Panc1 (cell line): ENCODE measurements around the gene NOL9. TPM values are rescaled to one million over a fixed set of nuclear protein-coding genes. Genes with fewer than 3 reads are reported as not detected.

Source experiments
- ATAC-seq: fragments of 200-7000 bp; cut with Tn5 transposase; 2 replicates; pipeline ENCODE4 v1.9.1; 2020; ENCODE audit warnings: mild to moderate bottlenecking, moderate library complexity
- BruUV-seq: library from RNA; stranded (reverse); fragments of 400-500 nt; replicated peaks from 2 replicates; lab custom pipeline; 2021; lab: Mats Ljungman, UMichigan
- CTCF ChIA-PET: fragments of 300-600 bp; sonication (Branson Sonifier 250); formaldehyde crosslinking; loops from one replicate; lab custom pipeline; 2022; ENCODE audit warnings: antibody characterized with exemption; lab: Charles Lee
- POLR2A ChIA-PET: fragments of 300-600 bp; sonication (Branson Sonifier 250); formaldehyde crosslinking; loops from one replicate; lab custom pipeline; 2022; ENCODE audit warnings: antibody characterized with exemption; lab: Charles Lee
- DNase-seq: peaks from one replicate; pipeline ENCODE4 v3.0.0-alpha.2; 2010; ENCODE audit warnings: low read depth, low spot score
- H3K27ac ChIP-seq: 2 replicates; pipeline ENCODE4 v1.5.1; 2011; ENCODE audit warnings: mild to moderate bottlenecking, low read length, inconsistent platforms
- H3K27me3 ChIP-seq: fragments of 200-500 bp; sonication (Bioruptor generic); 2 replicates; pipeline ENCODE4 v1.6.0; 2014; ENCODE audit warnings: low read length, inconsistent platforms; ENCODE audit not compliant: control insufficient read depth, insufficient read depth
- H3K36me3 ChIP-seq: fragments of 200-500 bp; sonication (Bioruptor generic); 2 replicates; pipeline ENCODE4 v1.5.1; 2014; ENCODE audit warnings: inconsistent platforms, mild to moderate bottlenecking, low read length, moderate library complexity; ENCODE audit not compliant: control insufficient read depth, insufficient read depth
- H3K4me1 ChIP-seq: 2 replicates; pipeline ENCODE4 v1.5.1; 2011; ENCODE audit warnings: inconsistent platforms, mild to moderate bottlenecking, low read length, moderate library complexity; ENCODE audit not compliant: control insufficient read depth, insufficient read depth
- H3K4me3 ChIP-seq, 2 experiments: 2 replicates each; pipeline ENCODE4 v1.5.1; 2011 to 2012; ENCODE audit warnings: low read depth in 2 of 2, low read length in 2 of 2, mild to moderate bottlenecking in 2 of 2, inconsistent platforms in 1 of 2, moderate library complexity in 1 of 2
- H3K9me3 ChIP-seq: fragments of 200-500 bp; sonication (Bioruptor generic); 2 replicates; pipeline ENCODE4 v1.5.1; 2014; ENCODE audit warnings: low read depth, mild to moderate bottlenecking, inconsistent platforms, low read length, moderate library complexity; ENCODE audit not compliant: control insufficient read depth, insufficient read depth
- CTCF ChIP-seq: fragments of 450-650 bp; IDR thresholded peaks from 2 replicates; pipeline ENCODE4 v1.5.1; 2017; ENCODE audit warnings: mild to moderate bottlenecking
- SIN3A ChIP-seq: IDR thresholded peaks from 2 replicates; pipeline ENCODE4 v1.6.1; 2012; ENCODE audit warnings: low read depth, mild to moderate bottlenecking, low read length, moderate library complexity, borderline replicate concordance; ENCODE audit not compliant: insufficient read depth
- TCF7L2 ChIP-seq: IDR thresholded peaks from 2 replicates; pipeline ENCODE4 v1.6.1; 2011; ENCODE audit warnings: mild to moderate bottlenecking, low read depth, low read length, inconsistent platforms
- in situ Hi-C: cut with HindIII; loops from 2 replicates; pipeline ENCODE4 v1.10.0; 2016; ENCODE audit warnings: low sequenced_read_pairs, low pct_unique_long_range_greater_than_20kb
- intact Hi-C: fragments of 100-400 bp; cut with micrococcal nuclease; formaldehyde crosslinking; loops from one replicate; pipeline ENCODE4 v1.10.0; 2022; ENCODE audit not compliant: unreplicated experiment
- total RNA-seq: library from RNA; stranded (reverse); gene quantifications from one replicate; pipeline ENCODE4 v1.2.1, GENCODE V29; 2021; ENCODE audit not compliant: unreplicated experiment
- TF ChIP-seq, protein P1 (sequence below), 2 experiments: IDR thresholded peaks; 2 replicates each; pipeline ENCODE4 v1.6.1; 2011 to 2012; ENCODE audit warnings: low read depth in 2 of 2, control low read depth in 1 of 2, low read length in 1 of 2, mild to moderate bottlenecking in 1 of 2, moderate library complexity in 1 of 2; ENCODE audit not compliant: insufficient read depth in 1 of 2

NOL9 gene
- total RNA-seq, 1 experiment from 2014 or later: 46.4 TPM

GRCh38 chr1:6570987-6571386 lies 16.7 kb upstream of the NOL9 start:
- in situ Hi-C loops (no loop called here), intact Hi-C loops (no loop called here)
- Histone ChIP-seq H3K4me3 (no peak overlapping the region), H3K9me3 (0 out of 2 replicates have a peak, but pooled peaks cover 4% of the 10 kb centered on the region), H3K4me1 (no peaks in the 10 kb centered on the region), H3K27me3 (no peaks in the 10 kb centered on the region), H3K36me3 (no peaks in the 10 kb centered on the region), H3K27ac (no peak overlapping the region)
- TF ChIP-seq CTCF: no peak
- TF ChIP-seq SIN3A: no peak
- TF ChIP-seq, protein P1, sequence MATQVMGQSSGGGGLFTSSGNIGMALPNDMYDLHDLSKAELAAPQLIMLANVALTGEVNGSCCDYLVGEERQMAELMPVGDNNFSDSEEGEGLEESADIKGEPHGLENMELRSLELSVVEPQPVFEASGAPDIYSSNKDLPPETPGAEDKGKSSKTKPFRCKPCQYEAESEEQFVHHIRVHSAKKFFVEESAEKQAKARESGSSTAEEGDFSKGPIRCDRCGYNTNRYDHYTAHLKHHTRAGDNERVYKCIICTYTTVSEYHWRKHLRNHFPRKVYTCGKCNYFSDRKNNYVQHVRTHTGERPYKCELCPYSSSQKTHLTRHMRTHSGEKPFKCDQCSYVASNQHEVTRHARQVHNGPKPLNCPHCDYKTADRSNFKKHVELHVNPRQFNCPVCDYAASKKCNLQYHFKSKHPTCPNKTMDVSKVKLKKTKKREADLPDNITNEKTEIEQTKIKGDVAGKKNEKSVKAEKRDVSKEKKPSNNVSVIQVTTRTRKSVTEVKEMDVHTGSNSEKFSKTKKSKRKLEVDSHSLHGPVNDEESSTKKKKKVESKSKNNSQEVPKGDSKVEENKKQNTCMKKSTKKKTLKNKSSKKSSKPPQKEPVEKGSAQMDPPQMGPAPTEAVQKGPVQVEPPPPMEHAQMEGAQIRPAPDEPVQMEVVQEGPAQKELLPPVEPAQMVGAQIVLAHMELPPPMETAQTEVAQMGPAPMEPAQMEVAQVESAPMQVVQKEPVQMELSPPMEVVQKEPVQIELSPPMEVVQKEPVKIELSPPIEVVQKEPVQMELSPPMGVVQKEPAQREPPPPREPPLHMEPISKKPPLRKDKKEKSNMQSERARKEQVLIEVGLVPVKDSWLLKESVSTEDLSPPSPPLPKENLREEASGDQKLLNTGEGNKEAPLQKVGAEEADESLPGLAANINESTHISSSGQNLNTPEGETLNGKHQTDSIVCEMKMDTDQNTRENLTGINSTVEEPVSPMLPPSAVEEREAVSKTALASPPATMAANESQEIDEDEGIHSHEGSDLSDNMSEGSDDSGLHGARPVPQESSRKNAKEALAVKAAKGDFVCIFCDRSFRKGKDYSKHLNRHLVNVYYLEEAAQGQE (IDR thresholded peaks at IDR 0.05; ENCODE audit: insufficient read depth in 1 of 2, low read depth in 2 of 2, low read length in 1 of 2): no peak
- ChIA-PET POLR2A (no interaction called here), CTCF (no interaction called here)
- no peak for ATAC-seq
- no TSS peak for BruUV-seq
- no peak for DNase-seq

- in situ Hi-C loops (no loop called here), intact Hi-C loops (no loop called here)
- ATAC-seq (no peak), DNase-seq (no peak)
- ChIA-PET POLR2A (no interaction called here), CTCF (no interaction called here)
- Histone ChIP-seq H3K4me1 (no peaks in the 10 kb centered on the region), H3K36me3 (no peaks in the 10 kb centered on the region), H3K27ac (no peak overlapping the region), H3K9me3 (0 out of 2 replicates have a peak, but pooled peaks cover 4% of the 10 kb centered on the region), H3K27me3 (no peaks in the 10 kb centered on the region), H3K4me3 (no peak overlapping the region)
- TF ChIP-seq TCF7L2: no peak
- no peak for TF ChIP-seq SIN3A
- TF ChIP-seq, protein P1 (IDR thresholded peaks at IDR 0.05; ENCODE audit: insufficient read depth in 1 of 2, low read depth in 2 of 2, low read length in 1 of 2): no peak
- TF ChIP-seq CTCF: no peak
- no TSS peak for BruUV-seq
These were observed 15.8 kb upstream of the NOL9 start for GRCh38 chr1:6570100-6570499.
